HepG2 (cell line): Measurements from ENCODE around the gene GRM7. TPM values are rescaled to one million over a fixed set of nuclear protein-coding genes. Genes with fewer than 3 reads are reported as not detected.
A peak's percentile ranks its signal among the peaks of the same experiment; 100 is the strongest.

Experiments used
- ATAC-seq: fragments of 200-7000 bp; cut with Tn5 transposase; 3 replicates; pipeline ENCODE4 v1.9.1; 2020; ENCODE audit warnings: mild to moderate bottlenecking, moderate library complexity
- BruUV-seq: library from RNA; stranded (reverse); fragments of 400-500 nt; replicated peaks from 2 replicates; lab custom pipeline; 2021; lab: Mats Ljungman, UMichigan
- CTCF ChIA-PET: fragments of 300-600 bp; formaldehyde crosslinking; extraction: SDS; loops from one replicate; lab custom pipeline; 2021; ENCODE audit warnings: low total read pairs, inconsistent platforms, low intra/inter-chr PET ratio; lab: Yijun Ruan, JAX
- POLR2A ChIA-PET: fragments of 350-600 bp; sonication (Branson Sonifier 250); formaldehyde crosslinking; loops from one replicate; lab custom pipeline; 2020; ENCODE audit warnings: antibody characterized with exemption, inconsistent platforms; lab: Yijun Ruan, JAX
- DNase-seq: peaks from one replicate; pipeline ENCODE4 v3.0.0-alpha.2; 2015; ENCODE audit warnings: low spot score
- FAIRE-seq: peaks from 3 replicates; lab custom pipeline; 2011; peaks lifted over from hg19 to GRCh38; lab: Jason Lieb, UNC
- H2AFZ ChIP-seq: one replicate; pipeline ENCODE4 v1.6.1; 2011; ENCODE audit warnings: low read length, inconsistent platforms
- H3K27ac ChIP-seq: fragments of 300-600 bp; 3 replicates; pipeline ENCODE4 v1.8.0; 2011; ENCODE audit warnings: mixed run types, mild to moderate bottlenecking, mixed read lengths, low read length, inconsistent platforms; ENCODE audit not compliant: insufficient read depth; ENCODE audit errors: extremely low read length
- H3K27me3 ChIP-seq, 2 experiments: fragments of 200-600 bp in 1 of 2; 2 replicates in 1 of 2; 3 replicates in 1 of 2; pipeline versions ENCODE4 v1.6.0 to v1.8.0; 2011; ENCODE audit warnings: low read length in 2 of 2, mild to moderate bottlenecking in 2 of 2, moderate library complexity in 2 of 2, inconsistent platforms in 1 of 2; ENCODE audit not compliant: insufficient read depth in 2 of 2, control insufficient read depth in 1 of 2
- H3K36me3 ChIP-seq, 2 experiments: fragments of 200-600 bp in 1 of 2; replicated peaks in 1 of 2; 2 replicates in 1 of 2; 3 replicates in 1 of 2; pipeline versions ENCODE4 v1.5.1 to v1.8.0; 2011; ENCODE audit warnings: low read length in 2 of 2, inconsistent platforms in 1 of 2; ENCODE audit not compliant: insufficient read depth in 2 of 2, control insufficient read depth in 1 of 2
- H3K4me1 ChIP-seq: 2 replicates; pipeline ENCODE4 v1.5.1; 2012; ENCODE audit warnings: low read length, inconsistent platforms; ENCODE audit not compliant: insufficient read depth
- H3K4me2 ChIP-seq: 2 replicates; pipeline ENCODE4 v1.6.0; 2011; ENCODE audit warnings: low read depth, low read length, inconsistent platforms
- H3K4me3 ChIP-seq, 3 experiments: fragments of 200-600 bp in 1 of 3; sonication (generic), shearing (Covaris generic) in 1 of 3; replicated peaks in 1 of 3; 2 replicates each; pipeline ENCODE4 v1.5.1; 2011 to 2016; ENCODE audit warnings: low read length in 3 of 3, inconsistent platforms in 2 of 3, low read depth in 2 of 3, mild to moderate bottlenecking in 2 of 3, control low read depth in 1 of 3, mixed read lengths in 1 of 3; ENCODE audit not compliant: insufficient read depth in 1 of 3
- H3K79me2 ChIP-seq: one replicate; pipeline ENCODE4 v1.6.1; 2011; ENCODE audit warnings: low read length, inconsistent platforms; ENCODE audit not compliant: insufficient read depth
- H3K9ac ChIP-seq: 2 replicates; pipeline ENCODE4 v1.6.0; 2011; ENCODE audit warnings: mild to moderate bottlenecking, low read depth, low read length, inconsistent platforms; ENCODE audit not compliant: insufficient read depth
- H3K9me3 ChIP-seq: 2 replicates; pipeline ENCODE4 v1.5.1; 2012; ENCODE audit warnings: mild to moderate bottlenecking, low read length
- H4K20me1 ChIP-seq: 2 replicates; pipeline ENCODE4 v1.6.0; 2011; ENCODE audit warnings: inconsistent platforms, mild to moderate bottlenecking, low read length, moderate library complexity; ENCODE audit not compliant: insufficient read depth
- DR1 ChIP-seq: sonication (generic); formaldehyde crosslinking; IDR thresholded peaks from 2 replicates; pipeline ENCODE4 v1.8.0; 2021; ENCODE audit warnings: mild to moderate bottlenecking, missing genetic modification reagents, inconsistent platforms
- EP300 ChIP-seq, 3 experiments: sonication (generic) in 1 of 3; formaldehyde crosslinking in 1 of 3; IDR thresholded peaks; 2 replicates each; pipeline versions ENCODE4 v1.5.1 to v1.6.1; 2011 to 2020; ENCODE audit warnings: low read depth in 2 of 3, low read length in 2 of 3, borderline replicate concordance in 1 of 3, improper control_type of control experiment in 1 of 3, mild to moderate bottlenecking in 1 of 3, missing genetic modification reagents in 1 of 3, moderate library complexity in 1 of 3
- IRF9 ChIP-seq: sonication (generic); formaldehyde crosslinking; IDR thresholded peaks from 2 replicates; pipeline ENCODE4 v1.8.0; 2022; ENCODE audit warnings: missing genetic modification reagents, mild to moderate bottlenecking, borderline replicate concordance
- MED1 ChIP-seq: sonication (generic); formaldehyde crosslinking; IDR thresholded peaks from 2 replicates; pipeline ENCODE4 v1.4.0; 2020; ENCODE audit warnings: missing genetic modification reagents
- MLX ChIP-seq: IDR thresholded peaks from 2 replicates; pipeline ENCODE4 v1.6.1; 2016
- RBM39 ChIP-seq: fragments of 200-400 bp; formaldehyde crosslinking; IDR thresholded peaks from one replicate; pipeline ENCODE4 v1.6.1; 2018; ENCODE audit warnings: antibody characterized with exemption, mild to moderate bottlenecking, low read depth, low read length; ENCODE audit not compliant: poor library complexity, severe bottlenecking
- ZNF530 ChIP-seq: sonication (generic); formaldehyde crosslinking; IDR thresholded peaks from 2 replicates; pipeline ENCODE4 v1.5.0; 2020; ENCODE audit warnings: low read depth, mild to moderate bottlenecking, missing genetic modification reagents
- ZNF577 ChIP-seq: sonication (generic); formaldehyde crosslinking; IDR thresholded peaks from 2 replicates; pipeline ENCODE4 v1.4.0; 2020; ENCODE audit warnings: mild to moderate bottlenecking, low read depth, missing genetic modification reagents, borderline replicate concordance
- WGBS: methylation state at CpG from one replicate; pipeline ENCODE4 v1.1.6; 2017; ENCODE audit warnings: low lambda C conversion rate; 5-methylcytosine and 5-hydroxymethylcytosine counted together
- in situ Hi-C: cut with HindIII; loops from 2 replicates; pipeline ENCODE4 v1.10.0; 2017; ENCODE audit warnings: low pct_unique_long_range_greater_than_20kb; ENCODE audit not compliant: extremely low pct_ligation_motif_present
- intact Hi-C: fragments of 100-400 bp; cut with micrococcal nuclease; formaldehyde crosslinking; loops from one replicate; pipeline ENCODE4 v1.10.0; 2022; ENCODE audit not compliant: unreplicated experiment
- polyA plus RNA-seq, 8 experiments: library from polyadenylated mRNA; depleted of rRNA in 3 of 8; stranded (reverse) in 7 of 8; unstranded in 1 of 8; fragments of >200 nt; fragmentation: Illumina TruSeq in 4 of 8; extraction: Trizol in 4 of 8; gene quantifications; 2 replicates each; pipeline versions ENCODE4 v1.2.1 to v1.2.3, GENCODE V29; 2011 to 2016; ENCODE audit warnings: low read depth in 4 of 8, missing spikeins in 1 of 8, mixed read lengths in 1 of 8; ENCODE audit not compliant: insufficient read depth in 1 of 8
- total RNA-seq, 5 experiments: library from RNA; depleted of rRNA; stranded (reverse); fragments of >200 nt; fragmentation: Illumina TruSeq; extraction: Trizol; gene quantifications; 2 replicates each; pipeline ENCODE4 v1.2.3, GENCODE V29; 2016; ENCODE audit warnings: low read depth in 1 of 5

Gene GRM7
- total and polyA plus RNA-seq, 2 of the 13 experiments (the other 11 are each of a cell fraction or from before 2014, with no cell fraction given): not detected

- CTCF ChIA-PET: no interaction called here
Observed at GRCh38 chr3:7144697-7145308, 283.9 kb downstream of the GRM7 start.

GRCh38 chr3:7146529-7146928, 285.6 kb downstream of the GRM7 start:
- H3K79me2 ChIP-seq: no peaks in the 10 kb centered on the region
- BruUV-seq: no TSS peak
- TF ChIP-seq EP300 (IDR thresholded peaks at IDR 0.05; ENCODE audit: low read depth in 2 of 2, low read length in 2 of 2) (no peak), EP300 (CRISPR knock-in tag; IDR thresholded peaks at IDR 0.05; ENCODE audit: borderline replicate concordance) (no peak), MED1 (no peak), DR1 (CRISPR knock-in tag) (no peak), ZNF577 (CRISPR knock-in tag) (no peak), MLX (no peak)
- intact Hi-C loops: no loop called here
- no peak overlapping the region for H3K4me2 ChIP-seq
- POLR2A ChIA-PET: no interaction called here
- H3K27ac ChIP-seq: no peak overlapping the region
- no peaks in the 10 kb centered on the region for H3K36me3 ChIP-seq
- CTCF ChIA-PET: no interaction called here
- WGBS: 22% methylated on average over 5 of the region's 5 CpGs
- no peak overlapping the region for H3K9ac ChIP-seq
- H3K4me1 ChIP-seq: no peaks in the 10 kb centered on the region
- H4K20me1 ChIP-seq: no peaks in the 10 kb centered on the region
- ATAC-seq: no peak
- in situ Hi-C loops: no loop called here
- DNase-seq: no peak
- no peaks in the 10 kb centered on the region for H3K27me3 ChIP-seq
- FAIRE-seq: no peak
- H3K9me3 ChIP-seq: peaks cover 80% of the 10 kb centered on the region
- H2AFZ ChIP-seq: no peak overlapping the region
- H3K4me3 ChIP-seq: no peak overlapping the region

More at GRCh38 chr3:7144697-7145308, 283.9 kb downstream of the GRM7 start:
- in situ Hi-C loops (no loop called here), intact Hi-C loops (no loop called here)
- FAIRE-seq: no peak
- no peaks in the 10 kb centered on the region for H3K79me2 ChIP-seq
- peaks cover 71% of the 10 kb centered on the region for H3K9me3 ChIP-seq
- H3K4me2 ChIP-seq: no peak overlapping the region
- peak; percentile 1 for DNase-seq
- no peak overlapping the region for H2AFZ ChIP-seq
- no peak overlapping the region for H3K4me3 ChIP-seq
- H4K20me1 ChIP-seq: no peaks in the 10 kb centered on the region
- H3K27ac ChIP-seq: no peak overlapping the region
- H3K27me3 ChIP-seq: no peaks in the 10 kb centered on the region
- BruUV-seq: no TSS peak
- no peaks in the 10 kb centered on the region for H3K4me1 ChIP-seq
- H3K9ac ChIP-seq: no peak overlapping the region
- TF ChIP-seq RBM39: no peak
- no peak for TF ChIP-seq ZNF530 (CRISPR knock-in tag)
- no peak for TF ChIP-seq IRF9 (CRISPR knock-in tag)
- 4% methylated on average over 8 of the region's 8 CpGs for WGBS
- POLR2A ChIA-PET: no interaction called here
- ATAC-seq: no peak
- H3K36me3 ChIP-seq: no peaks in the 10 kb centered on the region
